Measurements from ENCODE around the gene B3GALT4.
A peak's percentile ranks its signal among the peaks of the same experiment; 100 is the strongest.

The B3GALT4 gene

DNA sequence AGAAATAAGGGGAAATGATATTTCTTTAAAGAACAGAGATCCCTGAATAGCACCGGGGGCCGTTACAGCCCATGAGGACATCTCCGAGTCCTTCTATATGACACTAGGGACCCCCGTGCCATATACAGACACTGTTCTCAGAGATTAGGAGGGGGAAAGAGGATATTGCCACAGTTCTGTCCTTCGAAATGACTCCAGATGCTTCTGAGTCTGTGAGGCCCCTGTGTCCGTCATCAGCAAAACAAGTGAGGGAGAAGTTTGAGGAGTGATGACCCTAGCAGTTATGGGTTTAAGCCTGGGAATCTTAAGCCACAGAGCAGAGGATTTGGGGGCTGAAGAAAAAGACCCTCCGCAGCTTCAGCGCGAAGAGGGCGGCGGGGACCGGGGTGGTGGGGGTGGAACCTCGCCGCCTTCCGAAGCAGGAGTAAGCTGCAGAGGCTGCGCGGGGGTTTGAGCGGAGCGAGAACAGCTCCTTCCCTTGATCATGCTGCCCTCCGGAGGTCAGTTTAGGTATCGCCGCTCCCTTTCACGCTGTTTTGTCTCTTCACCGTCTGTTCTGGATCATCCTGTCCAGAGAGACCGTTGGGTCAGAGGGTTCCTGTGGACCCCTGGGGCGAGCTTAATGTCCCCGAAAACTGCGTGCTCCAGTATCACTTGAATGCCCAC is 28.8 kb upstream of the B3GALT4 start:
- DNase-seq (ENCODE audit: low read depth) = peak; percentile 36
- H3K4me3 ChIP-seq (ENCODE audit: low read length) = peak overlapping the region; percentile 45
- TF ChIP-seq, protein P1, sequence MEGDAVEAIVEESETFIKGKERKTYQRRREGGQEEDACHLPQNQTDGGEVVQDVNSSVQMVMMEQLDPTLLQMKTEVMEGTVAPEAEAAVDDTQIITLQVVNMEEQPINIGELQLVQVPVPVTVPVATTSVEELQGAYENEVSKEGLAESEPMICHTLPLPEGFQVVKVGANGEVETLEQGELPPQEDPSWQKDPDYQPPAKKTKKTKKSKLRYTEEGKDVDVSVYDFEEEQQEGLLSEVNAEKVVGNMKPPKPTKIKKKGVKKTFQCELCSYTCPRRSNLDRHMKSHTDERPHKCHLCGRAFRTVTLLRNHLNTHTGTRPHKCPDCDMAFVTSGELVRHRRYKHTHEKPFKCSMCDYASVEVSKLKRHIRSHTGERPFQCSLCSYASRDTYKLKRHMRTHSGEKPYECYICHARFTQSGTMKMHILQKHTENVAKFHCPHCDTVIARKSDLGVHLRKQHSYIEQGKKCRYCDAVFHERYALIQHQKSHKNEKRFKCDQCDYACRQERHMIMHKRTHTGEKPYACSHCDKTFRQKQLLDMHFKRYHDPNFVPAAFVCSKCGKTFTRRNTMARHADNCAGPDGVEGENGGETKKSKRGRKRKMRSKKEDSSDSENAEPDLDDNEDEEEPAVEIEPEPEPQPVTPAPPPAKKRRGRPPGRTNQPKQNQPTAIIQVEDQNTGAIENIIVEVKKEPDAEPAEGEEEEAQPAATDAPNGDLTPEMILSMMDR (conservative IDR thresholded peaks at IDR 0.05; ENCODE audit: low read depth, low read length) = peak; percentile 89

GRCh38 chr6:33248643-33248931 is 28.3 kb upstream of the B3GALT4 start:
- TF ChIP-seq, protein P1 (conservative IDR thresholded peaks at IDR 0.05; ENCODE audit: low read depth, low read length) = no peak
- DNase-seq (ENCODE audit: low read depth) = peak; percentile 19
- peak overlapping the region; percentile 44 for H3K4me3 ChIP-seq (ENCODE audit: low read length)

DNA sequence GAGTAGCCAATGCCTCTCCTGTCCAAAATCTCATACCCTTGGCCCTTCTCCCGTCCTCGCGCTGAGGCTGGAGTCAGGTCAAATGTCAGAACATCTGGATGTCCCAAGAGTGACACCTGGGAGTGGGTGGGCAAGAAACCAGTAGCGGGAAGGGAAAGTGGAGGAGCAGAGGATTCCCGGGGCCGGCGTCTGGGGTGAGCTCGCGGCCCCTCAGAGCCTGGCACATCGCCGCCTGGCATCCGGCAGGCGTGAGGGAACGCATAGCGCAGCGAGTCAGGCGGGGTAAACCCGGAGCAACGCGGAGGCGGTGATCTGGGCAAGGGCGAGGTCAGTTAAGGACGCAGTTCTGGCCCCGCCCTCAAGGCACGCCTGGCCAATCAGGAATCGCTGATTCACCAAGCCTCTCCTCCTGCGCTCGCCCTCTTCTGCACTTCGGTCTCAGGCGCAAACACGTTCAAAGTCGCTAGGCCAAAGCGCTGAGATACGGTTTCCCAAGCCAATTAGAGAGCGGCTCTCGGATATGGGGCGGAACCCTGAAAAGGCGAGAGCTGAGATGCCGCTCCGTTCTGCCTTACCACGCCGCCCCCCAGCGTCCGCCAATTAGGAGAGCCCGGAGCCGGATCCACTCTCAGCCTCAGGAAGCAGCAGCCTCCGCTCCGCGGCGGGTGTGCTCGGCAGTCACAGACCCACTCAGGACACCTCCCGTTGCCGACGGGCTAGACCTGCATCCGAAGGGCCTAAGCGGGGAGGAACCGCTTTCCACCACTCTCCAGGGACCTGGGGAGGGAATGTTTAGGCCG is 27.8 kb upstream of the B3GALT4 start:
- H3K4me3 ChIP-seq (ENCODE audit: low read length) = peak overlapping the region; percentile 65
- TF ChIP-seq, protein P1 (conservative IDR thresholded peaks at IDR 0.05; ENCODE audit: low read depth, low read length) = peak; percentile 16
- peak; percentile 98 for DNase-seq (ENCODE audit: low read depth)

- DNase-seq (ENCODE audit: low read depth) = peak; percentile 36
- TF ChIP-seq, protein P1 (conservative IDR thresholded peaks at IDR 0.05; ENCODE audit: low read depth, low read length) = no peak
- H3K4me3 ChIP-seq (ENCODE audit: low read length) = peak overlapping the region; percentile 65
Measured at GRCh38 chr6:33249732-33250630, 26.9 kb upstream of the B3GALT4 start.

GRCh38 chr6:33250731-33251130 is 26.2 kb upstream of the B3GALT4 start:
- TF ChIP-seq, protein P1 (conservative IDR thresholded peaks at IDR 0.05; ENCODE audit: low read depth, low read length) = no peak
- no peak overlapping the region for H3K4me3 ChIP-seq (ENCODE audit: low read length)
- no peak for DNase-seq (ENCODE audit: low read depth)

- no peak overlapping the region for H3K4me3 ChIP-seq (ENCODE audit: low read length)
- TF ChIP-seq, protein P1 (conservative IDR thresholded peaks at IDR 0.05; ENCODE audit: low read depth, low read length) = no peak
- no peak for DNase-seq (ENCODE audit: low read depth)
Measured at GRCh38 chr6:33251395-33252012, 25.4 kb upstream of the B3GALT4 start.
